ENCODE results near the gene KHDC3L.

Gene KHDC3L

DNA sequence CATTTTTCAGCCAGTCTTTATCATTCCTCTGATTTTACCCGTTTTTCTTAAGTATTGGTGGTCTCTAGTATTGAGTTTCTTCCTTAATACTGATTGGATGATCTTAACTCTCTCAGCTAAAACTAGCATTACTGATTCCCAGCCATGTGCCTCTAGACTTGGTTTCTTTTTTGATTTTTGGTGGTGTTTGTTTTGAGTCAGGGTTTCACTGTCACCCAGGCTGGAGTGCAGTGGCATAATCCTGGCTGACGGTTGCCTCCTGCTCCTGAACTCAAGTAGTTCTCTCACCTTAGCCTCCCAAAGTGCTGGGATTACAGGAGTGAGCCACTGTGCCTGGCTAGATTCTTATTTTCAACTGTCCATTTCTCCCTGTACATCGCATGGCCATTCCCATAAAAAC, 33.3 kb upstream of the KHDC3L start:
- TF ChIP-seq, protein P1, sequence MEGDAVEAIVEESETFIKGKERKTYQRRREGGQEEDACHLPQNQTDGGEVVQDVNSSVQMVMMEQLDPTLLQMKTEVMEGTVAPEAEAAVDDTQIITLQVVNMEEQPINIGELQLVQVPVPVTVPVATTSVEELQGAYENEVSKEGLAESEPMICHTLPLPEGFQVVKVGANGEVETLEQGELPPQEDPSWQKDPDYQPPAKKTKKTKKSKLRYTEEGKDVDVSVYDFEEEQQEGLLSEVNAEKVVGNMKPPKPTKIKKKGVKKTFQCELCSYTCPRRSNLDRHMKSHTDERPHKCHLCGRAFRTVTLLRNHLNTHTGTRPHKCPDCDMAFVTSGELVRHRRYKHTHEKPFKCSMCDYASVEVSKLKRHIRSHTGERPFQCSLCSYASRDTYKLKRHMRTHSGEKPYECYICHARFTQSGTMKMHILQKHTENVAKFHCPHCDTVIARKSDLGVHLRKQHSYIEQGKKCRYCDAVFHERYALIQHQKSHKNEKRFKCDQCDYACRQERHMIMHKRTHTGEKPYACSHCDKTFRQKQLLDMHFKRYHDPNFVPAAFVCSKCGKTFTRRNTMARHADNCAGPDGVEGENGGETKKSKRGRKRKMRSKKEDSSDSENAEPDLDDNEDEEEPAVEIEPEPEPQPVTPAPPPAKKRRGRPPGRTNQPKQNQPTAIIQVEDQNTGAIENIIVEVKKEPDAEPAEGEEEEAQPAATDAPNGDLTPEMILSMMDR (IDR thresholded peaks at IDR 0.05): no peak
- H3K9me3 ChIP-seq: no peaks in the 10 kb centered on the region
- no peaks in the 10 kb centered on the region for H3K36me3 ChIP-seq
- DNase-seq: no peak
- no peak overlapping the region for H3K27ac ChIP-seq
- H3K27me3 ChIP-seq: peaks cover 0 to 13% of the 10 kb centered on the region in 2 donors
- H3K4me1 ChIP-seq: no peaks in the 10 kb centered on the region
- H3K4me3 ChIP-seq: no peak overlapping the region
- intact Hi-C loops (cut with DNase I; ENCODE audit: low total_unique reads): loop anchor here (5.0 kb wide), 1 partner anchor 42 kb away; no protein-coding TSS in a partner anchor

DNA sequence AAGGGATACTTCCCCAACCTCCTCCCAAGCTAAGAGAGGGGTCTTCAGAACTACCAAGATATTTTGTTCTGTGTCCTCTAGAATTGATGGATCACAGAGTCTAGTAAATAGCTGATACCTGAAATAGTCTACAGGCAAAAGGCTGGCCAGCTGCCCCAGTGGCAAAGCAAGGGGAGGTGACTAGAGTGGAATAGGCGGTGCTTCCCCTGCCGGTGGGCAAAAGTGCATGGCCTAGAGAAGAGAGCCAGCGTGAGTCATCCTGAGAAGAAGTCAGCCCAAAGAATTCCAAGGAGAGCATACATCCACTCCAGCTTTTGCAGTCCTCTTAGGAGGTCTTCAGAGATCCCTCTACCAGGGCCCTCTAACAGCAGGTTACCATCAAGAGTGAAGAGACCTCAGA, 23.1 kb upstream of the KHDC3L start:
- H3K27ac ChIP-seq: no peak overlapping the region
- no peaks in the 10 kb centered on the region for H3K36me3 ChIP-seq
- H3K4me3 ChIP-seq: no peak overlapping the region
- intact Hi-C loops (cut with DNase I; ENCODE audit: low total_unique reads): no loop called here
- H3K9me3 ChIP-seq: no peaks in the 10 kb centered on the region
- TF ChIP-seq, protein P1 (IDR thresholded peaks at IDR 0.05): no peak
- no peaks in the 10 kb centered on the region for H3K27me3 ChIP-seq
- no peaks in the 10 kb centered on the region for H3K4me1 ChIP-seq
- DNase-seq: no peak

DNA sequence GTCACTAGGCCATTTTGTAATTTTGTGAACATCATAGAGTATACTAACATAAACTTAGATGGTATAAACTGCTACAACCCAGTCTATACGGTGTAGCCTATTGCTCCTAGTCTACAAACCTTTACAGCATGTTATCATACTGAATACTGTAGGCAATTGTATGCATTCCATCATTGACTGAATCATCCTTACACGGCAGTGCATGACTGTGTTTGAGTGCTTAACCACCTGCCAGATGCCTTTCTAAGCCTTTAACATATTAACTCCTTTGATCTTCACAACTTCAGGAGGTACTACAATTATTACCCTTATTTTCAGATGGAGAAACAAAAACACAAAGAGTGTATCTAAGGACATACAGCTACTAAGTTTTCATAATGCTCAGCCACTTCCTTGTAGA, 22.4 kb upstream of the KHDC3L start:
- H3K4me1 ChIP-seq: no peaks in the 10 kb centered on the region

DNA sequence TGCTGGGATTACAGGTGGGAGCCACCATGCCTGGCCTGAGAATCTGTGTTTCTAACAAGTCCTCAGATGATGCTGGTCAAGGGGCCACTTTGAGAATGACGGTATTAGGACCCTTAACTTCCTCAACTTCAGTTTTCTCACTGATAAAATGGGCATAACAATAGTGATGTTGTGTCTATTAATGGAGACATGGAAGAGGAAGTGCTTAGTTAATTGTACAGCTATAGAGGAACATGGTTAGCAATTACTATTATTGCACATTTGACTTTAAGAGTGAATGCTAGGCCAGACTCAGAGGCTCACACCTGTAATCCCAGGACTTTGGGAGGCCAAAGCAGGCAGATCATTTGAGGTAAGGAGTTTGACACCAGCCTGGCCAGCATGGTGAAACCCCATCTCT, 21.1 kb upstream of the KHDC3L start:
- DNase-seq: no peak
- no peaks in the 10 kb centered on the region for H3K36me3 ChIP-seq
- intact Hi-C loops (cut with DNase I; ENCODE audit: low total_unique reads): no loop called here
- H3K4me3 ChIP-seq: no peak overlapping the region
- no peaks in the 10 kb centered on the region for H3K4me1 ChIP-seq
- TF ChIP-seq, protein P1 (IDR thresholded peaks at IDR 0.05): no peak
- H3K27me3 ChIP-seq: no peaks in the 10 kb centered on the region
- H3K27ac ChIP-seq: no peak overlapping the region
- no peaks in the 10 kb centered on the region for H3K9me3 ChIP-seq

More for the DNA sequence above, 22.4 kb upstream of the KHDC3L start:
- intact Hi-C loops (cut with DNase I; ENCODE audit: low total_unique reads): no loop called here
- no peak overlapping the region for H3K4me3 ChIP-seq
- no peak overlapping the region for H3K27ac ChIP-seq
- no peaks in the 10 kb centered on the region for H3K36me3 ChIP-seq
- H3K27me3 ChIP-seq: no peaks in the 10 kb centered on the region
- no peak for DNase-seq
- no peaks in the 10 kb centered on the region for H3K9me3 ChIP-seq
- TF ChIP-seq, protein P1 (IDR thresholded peaks at IDR 0.05): no peak

DNA sequence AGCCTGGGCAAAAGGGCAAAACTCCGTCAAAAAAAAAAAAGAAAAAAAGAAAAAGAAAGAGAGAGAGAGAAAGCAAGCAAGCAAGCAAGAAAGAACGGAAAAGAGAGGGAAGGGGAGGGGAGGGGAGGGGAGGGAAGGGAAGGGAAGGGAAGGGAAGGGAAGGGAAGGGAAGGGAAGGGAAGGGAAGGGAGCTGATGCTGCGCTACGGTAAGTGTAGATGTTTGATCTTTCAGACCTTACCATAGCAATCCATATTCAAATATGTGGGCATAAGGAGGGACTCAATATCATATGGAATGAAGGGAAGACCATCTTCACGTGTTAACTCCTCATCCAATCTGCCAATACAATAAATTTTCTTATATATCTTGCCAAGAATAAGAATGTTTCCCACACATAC, 20.3 kb upstream of the KHDC3L start:
- Histone ChIP-seq H3K4me1 (no peaks in the 10 kb centered on the region), H3K4me3 (no peak overlapping the region), H3K36me3 (no peaks in the 10 kb centered on the region), H3K9me3 (no peaks in the 10 kb centered on the region), H3K27me3 (no peaks in the 10 kb centered on the region), H3K27ac (no peak overlapping the region)
- DNase-seq: no peak
- intact Hi-C loops (cut with DNase I; ENCODE audit: low total_unique reads): no loop called here
- TF ChIP-seq, protein P1 (IDR thresholded peaks at IDR 0.05): no peak

DNA sequence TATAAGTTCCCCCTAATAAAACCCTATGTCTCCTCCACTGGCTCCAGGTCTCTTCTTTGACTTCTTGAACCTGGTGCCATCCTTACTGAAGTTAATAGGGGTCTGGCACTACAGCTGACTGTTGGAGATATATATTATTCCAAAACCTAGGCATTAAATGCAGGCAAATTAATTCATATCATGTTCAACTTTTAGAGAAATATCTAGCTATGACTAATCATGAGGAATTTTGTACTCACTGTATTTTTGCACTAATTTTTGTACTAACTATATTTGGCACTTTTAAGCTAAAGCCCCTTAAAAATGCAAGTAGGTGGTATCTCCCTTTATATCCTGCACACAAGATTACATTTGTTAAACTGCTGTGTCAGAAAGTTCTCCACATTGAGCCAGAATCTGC, 19.3 kb upstream of the KHDC3L start:
- no peaks in the 10 kb centered on the region for H3K4me1 ChIP-seq
- DNase-seq: no peak
- H3K27me3 ChIP-seq: peaks cover 0 to 3% of the 10 kb centered on the region in 2 donors
- H3K27ac ChIP-seq: no peak overlapping the region
- TF ChIP-seq, protein P1 (IDR thresholded peaks at IDR 0.05): no peak
- H3K4me3 ChIP-seq: no peak overlapping the region
- no peaks in the 10 kb centered on the region for H3K36me3 ChIP-seq
- H3K9me3 ChIP-seq: no peaks in the 10 kb centered on the region
- intact Hi-C loops (cut with DNase I; ENCODE audit: low total_unique reads): no loop called here

Data from tibial artery (tissue), 4 donors.